Endothelial cell of umbilical vein (primary cell): ENCODE measurements around the gene FOXJ1.

Experiments
- EZH2 ChIP-seq: IDR thresholded peaks from 2 replicates; pipeline ENCODE4 v1.6.1; 2012; ENCODE audit warnings: borderline replicate concordance, low read depth, mild to moderate bottlenecking, moderate library complexity, low read length, inconsistent platforms; ENCODE audit not compliant: severe bottlenecking
- POLR2AphosphoS5 ChIP-seq: IDR thresholded peaks from 2 replicates; pipeline ENCODE4 v1.6.1; 2012; ENCODE audit warnings: low read depth, mild to moderate bottlenecking, control low read depth, low read length, moderate library complexity; ENCODE audit not compliant: insufficient read depth
- TF ChIP-seq, protein P1 (sequence below), 2 donors: IDR thresholded peaks; 1 replicate in 1 of 2; 2 replicates in 1 of 2; pipeline ENCODE4 v1.5.1; 2011; ENCODE audit warnings: low read length in 2 of 2, mild to moderate bottlenecking in 2 of 2, moderate library complexity in 2 of 2, control low read depth in 1 of 2, inconsistent platforms in 1 of 2, low read depth in 1 of 2; ENCODE audit not compliant: insufficient read depth in 1 of 2; ENCODE audit errors: extremely low read depth in 1 of 2

DNA sequence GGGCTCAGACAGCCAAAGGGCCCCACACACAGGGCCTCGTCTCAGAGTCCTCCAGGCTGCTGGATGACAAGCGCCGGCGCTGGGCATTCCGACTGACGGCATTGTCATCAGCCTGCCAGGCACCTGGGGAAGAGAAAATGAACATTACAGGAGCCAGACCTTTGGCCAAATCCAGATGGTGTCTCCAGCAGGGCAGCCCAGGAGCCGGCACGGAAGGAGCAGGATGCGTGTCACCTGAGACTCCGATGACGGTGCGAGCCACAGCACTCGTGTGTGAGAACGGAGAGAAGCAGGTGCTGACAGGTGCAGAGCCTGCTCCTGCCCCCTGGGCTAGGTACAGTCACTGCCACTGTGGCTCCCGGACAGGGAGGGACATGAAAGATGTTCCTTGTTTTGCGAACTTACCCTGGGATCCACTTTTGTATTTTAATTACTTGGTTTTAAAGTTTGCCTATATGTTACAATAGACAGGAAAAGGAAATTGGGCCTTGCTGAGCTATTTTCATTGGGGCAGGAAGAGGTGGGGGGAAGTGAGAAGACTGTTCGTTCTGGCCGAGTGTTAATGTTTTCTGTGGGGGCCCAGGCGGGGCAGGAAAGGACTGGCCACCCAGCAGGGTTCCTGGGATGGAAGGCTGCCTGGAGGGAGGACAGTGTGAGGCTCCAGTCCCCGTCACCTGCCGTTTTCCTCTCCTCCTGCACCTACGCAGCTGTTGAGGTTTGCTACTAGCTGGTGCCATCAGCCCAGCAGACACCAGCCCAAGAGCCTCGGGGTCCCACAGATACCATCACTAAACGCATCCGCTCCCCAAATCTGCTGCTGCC lies 4.4 kb upstream of the FOXJ1 start:
- TF ChIP-seq EZH2: no peak
- TF ChIP-seq, protein P1, sequence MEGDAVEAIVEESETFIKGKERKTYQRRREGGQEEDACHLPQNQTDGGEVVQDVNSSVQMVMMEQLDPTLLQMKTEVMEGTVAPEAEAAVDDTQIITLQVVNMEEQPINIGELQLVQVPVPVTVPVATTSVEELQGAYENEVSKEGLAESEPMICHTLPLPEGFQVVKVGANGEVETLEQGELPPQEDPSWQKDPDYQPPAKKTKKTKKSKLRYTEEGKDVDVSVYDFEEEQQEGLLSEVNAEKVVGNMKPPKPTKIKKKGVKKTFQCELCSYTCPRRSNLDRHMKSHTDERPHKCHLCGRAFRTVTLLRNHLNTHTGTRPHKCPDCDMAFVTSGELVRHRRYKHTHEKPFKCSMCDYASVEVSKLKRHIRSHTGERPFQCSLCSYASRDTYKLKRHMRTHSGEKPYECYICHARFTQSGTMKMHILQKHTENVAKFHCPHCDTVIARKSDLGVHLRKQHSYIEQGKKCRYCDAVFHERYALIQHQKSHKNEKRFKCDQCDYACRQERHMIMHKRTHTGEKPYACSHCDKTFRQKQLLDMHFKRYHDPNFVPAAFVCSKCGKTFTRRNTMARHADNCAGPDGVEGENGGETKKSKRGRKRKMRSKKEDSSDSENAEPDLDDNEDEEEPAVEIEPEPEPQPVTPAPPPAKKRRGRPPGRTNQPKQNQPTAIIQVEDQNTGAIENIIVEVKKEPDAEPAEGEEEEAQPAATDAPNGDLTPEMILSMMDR (IDR thresholded peaks at IDR 0.05; ENCODE audit: extremely low read depth in 1 of 2, insufficient read depth in 1 of 2, low read depth in 1 of 2, low read length in 2 of 2): no peak
- no peak for TF ChIP-seq POLR2AphosphoS5
